OCI-LY3 (cell line): ENCODE measurements around the gene SPATC1L.

Source experiments
- EZH2phosphoT487 ChIP-seq: fragments of 200-600 bp; shearing (Covaris generic); IDR thresholded peaks from 2 replicates; pipeline ENCODE4 v1.6.1; 2018; ENCODE audit warnings: antibody characterized with exemption, mixed run types, low read depth
- TF ChIP-seq, protein P1 (sequence below): fragments of 200-600, 300-600 bp; sonication (generic); IDR thresholded peaks from 2 replicates; pipeline ENCODE4 v1.5.1; 2014; ENCODE audit warnings: antibody characterized with exemption, low read length, low read depth

DNA sequence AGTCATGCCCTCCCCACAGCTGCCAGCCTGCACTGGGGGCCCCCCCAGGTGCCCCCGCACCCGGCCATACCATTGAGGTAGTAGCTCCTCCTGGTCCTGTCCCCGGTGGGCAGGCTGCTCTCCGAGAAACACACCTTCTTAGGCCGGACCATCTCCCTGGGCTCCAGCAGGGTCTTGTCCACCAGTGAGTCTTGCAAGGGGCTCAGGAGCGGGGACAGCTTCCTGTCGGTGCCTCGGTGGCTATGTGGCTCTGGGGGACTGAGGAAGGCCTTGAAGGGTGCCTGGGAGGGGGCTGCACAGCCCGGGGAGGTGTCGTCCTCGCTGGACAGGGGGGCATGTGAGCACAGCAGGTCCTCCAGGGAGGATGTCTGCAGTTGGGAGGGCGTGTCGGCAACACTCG, 16.0 kb downstream of the SPATC1L start:
- TF ChIP-seq, protein P1, sequence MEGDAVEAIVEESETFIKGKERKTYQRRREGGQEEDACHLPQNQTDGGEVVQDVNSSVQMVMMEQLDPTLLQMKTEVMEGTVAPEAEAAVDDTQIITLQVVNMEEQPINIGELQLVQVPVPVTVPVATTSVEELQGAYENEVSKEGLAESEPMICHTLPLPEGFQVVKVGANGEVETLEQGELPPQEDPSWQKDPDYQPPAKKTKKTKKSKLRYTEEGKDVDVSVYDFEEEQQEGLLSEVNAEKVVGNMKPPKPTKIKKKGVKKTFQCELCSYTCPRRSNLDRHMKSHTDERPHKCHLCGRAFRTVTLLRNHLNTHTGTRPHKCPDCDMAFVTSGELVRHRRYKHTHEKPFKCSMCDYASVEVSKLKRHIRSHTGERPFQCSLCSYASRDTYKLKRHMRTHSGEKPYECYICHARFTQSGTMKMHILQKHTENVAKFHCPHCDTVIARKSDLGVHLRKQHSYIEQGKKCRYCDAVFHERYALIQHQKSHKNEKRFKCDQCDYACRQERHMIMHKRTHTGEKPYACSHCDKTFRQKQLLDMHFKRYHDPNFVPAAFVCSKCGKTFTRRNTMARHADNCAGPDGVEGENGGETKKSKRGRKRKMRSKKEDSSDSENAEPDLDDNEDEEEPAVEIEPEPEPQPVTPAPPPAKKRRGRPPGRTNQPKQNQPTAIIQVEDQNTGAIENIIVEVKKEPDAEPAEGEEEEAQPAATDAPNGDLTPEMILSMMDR, result no peak
- no peak for TF ChIP-seq EZH2phosphoT487
